Non-pigmented ciliary epithelial cell (primary cell): Measurements from ENCODE around the gene OR8K5.
"Not testable (repeated sequence)": the region's sequence is repeated elsewhere in the genome, so short reads cannot be mapped to it uniquely, and the experiment has no call there.

Experiments
- DNase-seq: peaks from one replicate; pipeline ENCODE4 v3.0.0-alpha.2; 2010; ENCODE audit warnings: low read depth

OR8K5 gene

GRCh38 chr11:56160217-56160616 lies at the start of gene OR8K5:
OR8K5 (minus strand) TSS chr11:56160317; CDS start chr11:56160317, 0 bp downstream.
- DNase-seq, result no peak

DNA sequence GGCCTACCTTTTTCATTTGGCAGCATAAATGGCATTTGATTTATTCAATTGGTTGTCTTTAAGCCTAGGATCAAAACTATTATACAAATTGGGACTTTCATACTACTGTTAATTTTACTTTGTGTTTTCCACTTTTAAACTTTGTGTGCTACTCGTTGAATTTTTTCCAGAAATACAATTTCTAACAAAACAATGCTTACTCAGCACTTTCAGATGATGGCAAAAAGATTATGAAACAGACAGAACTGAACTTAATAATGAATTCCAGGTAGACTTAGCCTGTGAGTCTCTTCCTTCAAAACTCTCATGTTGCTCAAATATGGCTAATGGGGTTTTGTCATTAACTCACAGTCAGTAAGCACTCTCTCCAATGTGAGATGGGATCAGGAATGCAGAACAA lies 47.7 kb upstream of the OR8K5 start:
- no peak for DNase-seq

GRCh38 chr11:56197367-56197766 lies 37.2 kb upstream of the OR8K5 start:
- DNase-seq, result no peak

- no peak for DNase-seq
Measured at GRCh38 chr11:56196705-56197104, 36.6 kb upstream of the OR8K5 start.

DNA sequence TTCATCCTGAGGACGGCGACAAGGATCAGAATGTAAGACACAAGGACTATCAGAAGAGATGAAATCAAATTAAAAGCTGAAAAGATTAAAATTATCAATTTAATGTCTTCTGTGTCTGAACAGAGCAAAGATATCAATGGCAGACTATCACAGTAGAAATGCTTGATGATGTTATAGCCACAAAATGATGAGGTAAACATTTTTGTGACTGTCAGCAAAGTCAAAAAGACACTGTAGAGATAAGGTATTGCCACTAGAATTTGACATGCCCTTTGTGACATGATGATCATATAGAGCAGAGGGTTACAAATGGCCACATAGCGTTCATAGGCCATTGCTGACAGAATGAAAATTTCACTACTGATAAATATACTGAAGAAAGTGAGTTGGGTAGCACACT lies 28.5 kb upstream of the OR8K5 start:
- no peak for DNase-seq

DNA sequence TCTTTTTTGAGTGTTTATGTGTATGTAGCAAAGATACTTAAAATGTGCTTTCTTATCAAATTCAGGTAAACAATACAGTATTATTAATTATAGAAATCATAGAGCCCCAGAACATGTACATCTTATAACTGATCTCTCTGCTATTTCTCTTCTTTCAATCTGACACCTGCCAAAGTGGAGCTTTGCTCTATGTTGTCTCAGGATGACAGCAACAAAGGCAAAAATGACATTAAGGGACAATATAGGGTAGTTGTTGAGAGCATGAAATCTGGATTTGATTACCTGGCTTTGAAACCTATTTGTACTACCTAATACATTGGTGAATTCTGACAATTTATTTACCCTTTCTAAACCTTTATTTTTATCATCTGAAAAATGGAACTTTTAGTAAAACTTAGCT lies 23.3 kb upstream of the OR8K5 start:
- DNase-seq, result no peak

DNA sequence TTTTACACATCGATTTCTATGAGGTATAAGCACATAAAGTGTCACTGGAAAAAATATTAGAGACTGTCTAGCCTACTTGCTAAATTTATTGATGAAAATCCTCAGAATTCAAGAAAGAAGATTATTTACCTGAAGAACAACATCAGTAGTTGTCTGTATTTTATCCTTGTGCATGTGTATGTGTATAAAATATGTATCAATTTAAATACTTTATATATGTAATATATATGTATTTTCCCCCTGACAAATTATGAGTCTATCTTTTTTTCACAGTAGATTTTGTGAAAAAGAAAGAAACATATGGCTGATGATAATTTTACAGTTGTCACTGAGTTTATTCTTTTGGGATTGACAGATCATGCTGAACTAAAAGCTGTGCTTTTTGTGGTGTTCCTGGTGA lies 16.2 kb upstream of the OR8K5 start, which contains the start of gene OR5J2:
Gene OR5J2 (plus strand): TSS at position 301 of the 400 bp plus-strand sequence. CDS start 0 bp downstream, at position 301.
- no peak for DNase-seq

GRCh38 chr11:56172256-56172830 lies 12.2 kb upstream of the OR8K5 start:
- DNase-seq, result no peak

- DNase-seq, result no peak
Measured at GRCh38 chr11:56163804-56164203, 3.7 kb upstream of the OR8K5 start.

DNA sequence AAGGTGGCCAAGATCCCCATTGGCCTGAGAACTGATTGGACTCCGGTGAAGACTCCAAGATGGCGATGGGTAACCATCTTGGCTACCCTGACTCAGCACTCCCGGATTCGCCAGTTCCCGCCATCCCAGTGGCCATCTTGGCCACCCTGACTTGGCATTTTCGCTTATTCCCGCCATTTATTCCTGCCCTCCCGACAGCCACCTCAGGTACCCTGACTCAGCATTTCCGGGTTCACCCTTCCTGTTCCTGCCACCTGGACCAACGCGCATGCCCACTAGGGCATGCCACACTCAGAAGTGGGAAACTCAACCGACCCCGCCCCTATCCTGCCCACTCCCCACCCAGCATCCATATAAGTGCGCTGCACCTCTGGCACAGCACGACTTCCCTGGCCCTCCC lies 7.8 kb downstream of the OR8K5 start:
- no peak for DNase-seq

DNA sequence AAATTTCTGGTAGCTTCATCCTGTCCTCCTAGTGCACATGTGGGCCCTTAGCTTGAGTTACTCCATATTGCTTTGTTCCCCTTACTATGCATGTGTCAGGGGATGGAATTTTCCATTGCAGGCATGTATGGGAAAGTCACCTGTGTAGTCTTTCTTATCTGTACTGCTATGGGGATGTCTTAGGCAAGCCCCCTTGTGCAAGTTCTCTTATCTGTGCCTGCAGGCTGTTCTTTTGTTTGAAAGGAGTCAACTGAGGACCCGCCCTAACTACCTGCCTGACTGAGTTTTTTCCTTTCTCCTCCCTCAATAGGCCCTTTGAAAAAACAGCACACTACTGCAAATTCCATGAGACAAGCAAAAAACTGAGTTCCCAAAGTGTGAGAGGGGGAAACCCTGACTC lies 8.7 kb downstream of the OR8K5 start:
- DNase-seq, result no peak

GRCh38 chr11:56143681-56144080 lies 16.4 kb downstream of the OR8K5 start:
- not testable (repeated sequence) for DNase-seq

DNA sequence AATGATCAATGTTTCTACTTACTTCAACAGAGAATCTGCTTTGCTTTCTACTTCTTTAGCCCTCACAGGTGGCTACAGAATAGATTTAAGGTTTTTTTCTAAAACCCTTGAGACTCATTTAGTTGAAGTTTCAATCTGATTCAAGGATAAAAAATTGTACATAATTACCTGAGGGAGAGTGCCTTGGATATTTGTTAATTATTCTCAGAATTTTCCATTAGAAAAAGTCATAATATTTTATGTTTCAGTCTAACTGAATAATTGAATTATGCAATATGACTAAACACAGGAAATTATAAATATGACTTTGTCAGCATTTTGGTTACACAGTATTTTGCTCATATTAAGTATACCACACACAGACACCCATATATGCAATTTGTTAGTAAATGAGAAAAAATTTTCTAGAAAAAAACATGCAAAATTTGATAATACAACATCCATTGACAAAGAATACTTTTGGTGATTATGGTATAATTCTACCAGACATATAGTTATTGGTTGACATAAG lies 19.9 kb downstream of the OR8K5 start, which contains the start of gene OR8J3:
Gene OR8J3 (minus strand): TSS at position 51 of the 511 bp plus-strand sequence. CDS start 2,483 bp downstream, outside the sequence.
- DNase-seq, result no peak

DNA sequence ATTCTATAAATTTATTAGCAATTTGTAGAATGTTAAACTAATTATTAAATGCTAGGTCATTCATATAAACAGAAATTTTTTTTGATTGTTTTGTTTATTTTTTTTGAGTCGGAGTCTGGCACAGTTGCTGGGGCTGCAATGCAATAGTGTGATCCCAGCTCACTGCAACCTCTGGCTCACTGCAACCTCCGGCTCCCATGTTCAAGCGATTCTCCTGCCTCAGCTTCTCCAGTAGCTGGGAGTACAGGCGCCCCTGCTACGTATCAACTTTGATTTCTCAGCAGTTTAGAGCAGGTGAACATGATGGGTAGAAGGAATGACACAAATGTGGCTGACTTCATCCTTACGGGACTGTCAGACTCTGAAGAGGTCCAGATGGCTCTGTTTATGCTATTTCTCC lies 38.0 kb downstream of the OR8K5 start, which contains the start of gene OR8H3:
Gene OR8H3 (plus strand): TSS at position 301 of the 400 bp plus-strand sequence. CDS start 0 bp downstream, at position 301.
- DNase-seq, result no peak
